GM18502 (cell line): ENCODE results near the gene LTBP2.

Experiments used
- ATAC-seq: cut with Tn5 transposase; IDR thresholded peaks from one replicate; pipeline ENCODE4 v1.9.1; 2021; ENCODE audit warnings: mild to moderate bottlenecking; ENCODE audit not compliant: unreplicated experiment, poor library complexity

The LTBP2 gene

DNA sequence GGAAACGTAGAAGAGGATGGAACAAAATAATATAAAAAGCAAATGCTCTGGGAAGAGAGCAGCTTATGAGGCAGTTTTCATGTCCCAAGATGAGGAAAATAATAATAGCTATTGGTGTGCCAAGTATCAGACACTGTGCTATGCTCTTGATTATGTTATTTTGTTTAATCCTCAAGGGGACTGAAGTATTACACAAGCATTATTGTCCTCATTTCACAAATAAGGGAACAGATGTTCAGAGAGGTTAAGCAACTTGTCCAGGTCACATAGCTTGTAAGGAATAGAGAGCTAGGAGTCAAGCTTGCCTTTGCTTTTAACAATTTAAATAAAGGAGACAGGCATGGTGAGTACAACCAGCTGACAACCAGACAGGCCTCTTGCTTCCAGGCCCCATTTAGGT is 26.9 kb upstream of the LTBP2 start:
- no peak for ATAC-seq

DNA sequence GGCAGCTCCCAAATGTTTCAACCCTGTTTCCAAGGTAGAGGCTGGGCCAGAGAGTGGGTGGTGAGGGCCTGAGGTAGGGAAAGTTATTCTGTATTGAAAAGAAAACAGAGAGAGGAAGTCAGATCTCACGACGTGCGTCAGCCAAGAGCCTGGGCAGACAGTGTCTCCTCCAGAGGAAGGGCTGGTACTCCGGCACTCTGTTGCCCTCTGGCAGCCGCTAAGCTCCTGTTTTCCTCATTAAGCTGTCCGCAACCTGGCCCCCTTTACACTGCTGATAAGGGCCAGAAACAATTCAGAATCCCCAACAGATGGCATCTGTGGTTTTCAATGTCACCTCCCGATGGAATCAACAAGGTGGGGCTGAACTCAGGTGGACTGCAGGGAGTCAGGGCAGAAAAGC is 26.0 kb upstream of the LTBP2 start:
- no peak for ATAC-seq

DNA sequence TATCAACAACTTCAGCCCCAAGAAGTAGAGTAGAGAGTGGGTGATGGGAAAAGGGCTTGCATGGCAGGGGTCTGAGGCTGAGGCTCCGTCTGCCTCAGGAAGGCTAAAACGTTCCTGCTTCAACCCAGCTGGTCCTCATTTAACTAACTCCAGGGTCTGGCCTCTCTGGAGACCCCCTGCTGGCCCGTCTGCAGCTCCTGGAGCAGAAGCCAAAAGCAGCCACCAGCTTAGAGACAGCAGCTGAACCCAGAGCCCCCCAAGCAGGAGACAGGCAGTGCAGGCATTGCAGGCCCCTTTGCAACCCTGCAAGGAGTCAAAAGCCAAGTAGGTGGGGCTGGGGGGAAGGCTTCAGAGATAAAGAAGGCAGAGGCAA is 25.1 kb upstream of the LTBP2 start:
- ATAC-seq: no peak

DNA sequence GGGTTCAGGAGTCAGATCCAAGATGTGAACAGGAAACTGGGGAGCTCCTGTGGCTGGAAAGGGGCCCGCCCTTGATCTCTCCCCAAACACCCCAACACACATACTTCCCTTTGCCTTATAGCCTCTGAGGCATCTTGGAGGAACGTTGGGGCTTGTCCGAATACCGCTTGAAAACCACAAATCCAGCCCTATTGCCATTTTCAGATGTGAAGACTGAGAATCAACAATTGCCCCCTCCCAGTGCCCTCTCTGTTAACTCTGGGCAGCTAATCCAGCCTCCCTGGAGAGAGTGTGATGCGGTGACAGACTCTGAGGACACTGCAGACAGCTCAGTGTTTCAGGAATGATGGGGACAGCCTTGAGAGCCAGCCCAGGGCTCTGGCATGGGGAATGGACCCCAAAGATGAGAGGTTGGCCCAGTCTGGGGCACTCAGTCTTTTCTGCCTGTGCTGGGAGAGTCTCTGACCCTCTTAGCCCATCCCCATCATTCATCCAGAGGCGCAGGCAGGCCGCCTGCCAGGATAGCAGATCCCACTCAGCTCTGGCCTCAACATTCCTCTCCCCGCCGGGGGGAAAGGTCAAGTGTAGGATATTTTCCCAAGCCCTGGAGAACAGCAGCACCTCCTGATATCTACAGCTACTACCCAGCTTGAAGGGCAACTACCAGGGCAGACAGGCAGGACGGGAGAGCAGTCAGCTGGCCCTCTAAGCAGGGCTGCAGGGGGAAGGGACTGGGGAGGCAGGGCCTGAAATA is 24.6 kb upstream of the LTBP2 start:
- ATAC-seq: no peak

DNA sequence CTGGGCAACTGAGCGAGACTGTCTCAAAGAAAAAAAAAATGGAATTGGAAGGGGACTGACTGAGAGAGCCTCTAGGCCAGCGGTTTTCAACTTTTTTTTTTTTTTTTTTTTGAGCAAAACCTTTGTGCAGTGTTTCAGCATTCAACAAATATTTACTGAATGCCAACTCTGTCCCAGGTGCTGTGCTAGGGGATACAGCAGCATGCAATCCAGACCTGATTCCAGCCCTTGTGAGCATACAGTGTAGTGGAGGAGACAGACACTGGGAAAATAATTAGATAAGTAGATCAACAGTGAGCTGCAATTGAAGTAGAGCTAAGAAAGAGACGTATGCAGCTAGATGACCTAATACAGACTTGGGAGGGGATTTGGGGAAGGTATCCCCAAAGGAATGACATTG is 23.8 kb upstream of the LTBP2 start:
- no peak for ATAC-seq

DNA sequence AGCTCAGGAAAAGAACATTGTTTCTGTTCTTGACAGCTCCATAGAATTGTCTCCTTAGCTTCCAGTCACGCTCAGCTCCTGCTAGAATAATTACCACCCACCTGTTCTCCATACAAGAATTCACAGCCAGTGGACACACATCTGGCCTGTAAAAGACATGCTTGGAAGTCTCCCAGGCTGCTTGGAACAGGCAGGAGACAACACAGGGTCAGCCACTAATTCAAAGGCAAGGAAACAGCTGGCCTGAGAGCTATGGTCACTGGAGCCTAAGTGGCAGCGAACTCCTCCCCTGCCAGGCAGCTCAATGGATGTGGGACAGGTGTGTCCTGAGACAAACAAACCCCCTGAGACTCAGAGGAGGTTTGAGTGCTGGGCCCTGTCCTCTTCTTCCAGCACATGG is 22.9 kb upstream of the LTBP2 start:
- ATAC-seq: no peak

DNA sequence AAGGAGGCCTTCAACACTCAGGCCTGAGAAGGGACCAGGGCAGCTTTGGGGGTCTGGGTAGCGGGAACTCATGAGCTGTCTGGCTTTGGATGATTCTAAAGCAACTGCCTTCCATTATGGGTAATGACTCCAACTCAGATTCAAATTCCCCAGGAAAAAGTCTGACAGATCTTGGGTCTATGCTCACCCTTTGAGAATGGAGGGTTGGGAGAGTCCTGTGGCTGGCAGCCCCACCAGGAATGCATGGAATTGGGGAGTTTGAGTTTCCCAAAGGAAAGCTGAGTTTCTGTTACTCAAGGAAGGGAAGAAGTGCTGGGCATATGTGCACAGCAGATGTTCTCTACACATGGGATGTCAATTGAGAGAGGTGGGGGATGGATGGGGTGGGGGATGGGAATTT is 22.4 kb upstream of the LTBP2 start:
- no peak for ATAC-seq

DNA sequence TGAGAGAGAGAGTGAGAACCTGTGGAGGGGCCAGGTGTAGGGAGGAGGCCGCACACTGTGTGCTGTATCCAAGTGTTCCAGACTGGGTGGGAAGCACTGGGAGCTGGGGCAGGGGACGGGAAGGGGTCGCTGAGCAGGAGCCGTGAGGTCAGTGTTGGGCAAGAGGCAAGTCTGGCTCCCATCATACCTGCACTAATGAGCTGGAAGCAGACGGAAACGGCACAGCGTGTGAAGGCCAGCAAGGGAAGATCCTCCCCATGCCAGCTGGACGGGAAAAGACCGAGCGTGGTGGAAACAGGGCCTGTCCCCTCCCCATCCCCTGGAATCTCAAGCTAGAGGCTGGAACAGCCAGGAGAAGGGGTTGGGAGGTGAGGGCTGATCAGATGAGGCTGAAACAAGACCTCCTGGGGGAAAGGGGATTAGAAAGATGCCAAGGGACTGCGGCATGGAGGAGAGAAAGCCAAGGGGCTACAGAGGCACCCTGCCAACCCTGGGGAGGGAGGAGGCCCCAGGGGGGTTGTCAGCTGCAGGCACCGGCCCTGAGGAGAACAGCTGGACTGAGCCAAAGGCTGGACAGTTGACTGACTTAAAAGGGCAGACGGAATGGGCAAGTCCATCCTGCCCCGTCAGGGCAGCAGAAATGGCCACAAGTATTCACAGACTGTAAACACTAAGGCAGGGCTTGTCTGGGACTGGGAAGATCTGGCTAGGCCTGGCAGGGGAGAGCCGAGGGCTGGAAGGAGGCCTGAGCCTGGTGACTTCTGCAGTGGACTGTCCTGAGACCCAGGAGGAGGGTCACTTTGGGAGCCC is 19.0 kb upstream of the LTBP2 start:
- ATAC-seq: no peak

DNA sequence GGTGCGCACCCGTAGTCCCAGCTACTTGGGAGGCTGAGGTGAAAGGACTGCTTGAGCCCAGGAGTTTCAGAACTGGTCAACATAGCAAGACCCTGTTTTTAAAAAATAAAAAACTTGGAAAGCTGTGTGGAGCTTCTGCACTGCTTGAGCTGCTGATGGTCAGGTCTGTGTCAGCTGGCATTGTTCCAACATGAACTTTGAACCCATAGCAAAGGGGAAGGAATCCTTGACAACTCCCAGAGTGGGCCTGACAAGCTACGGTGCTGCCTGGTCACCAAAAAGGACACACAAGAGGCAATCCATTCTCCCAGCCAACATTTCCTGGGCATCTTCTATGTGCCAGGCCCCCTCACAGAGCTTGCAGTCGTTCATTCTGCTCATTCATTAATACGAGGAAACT is 16.4 kb upstream of the LTBP2 start:
- no peak for ATAC-seq

DNA sequence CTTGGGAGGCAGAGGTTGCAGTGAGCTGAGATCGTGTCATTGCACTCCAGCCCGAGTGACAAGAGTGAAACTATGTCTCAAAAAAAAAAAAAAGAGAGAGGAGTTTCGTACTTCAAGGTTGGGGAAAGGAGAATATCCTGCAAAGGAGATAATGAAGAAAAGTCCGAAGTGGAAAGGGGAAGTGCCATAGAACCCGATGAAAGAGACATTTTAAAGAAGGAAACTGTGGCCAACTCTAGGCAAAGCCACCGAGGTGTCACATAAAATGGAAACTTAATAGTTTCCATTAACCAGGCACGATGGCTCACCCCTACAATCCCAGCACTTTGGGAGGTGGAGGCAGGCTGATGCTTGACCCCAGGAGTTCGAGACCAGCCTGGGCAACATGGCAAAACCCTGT is 15.0 kb upstream of the LTBP2 start:
- ATAC-seq: no peak

DNA sequence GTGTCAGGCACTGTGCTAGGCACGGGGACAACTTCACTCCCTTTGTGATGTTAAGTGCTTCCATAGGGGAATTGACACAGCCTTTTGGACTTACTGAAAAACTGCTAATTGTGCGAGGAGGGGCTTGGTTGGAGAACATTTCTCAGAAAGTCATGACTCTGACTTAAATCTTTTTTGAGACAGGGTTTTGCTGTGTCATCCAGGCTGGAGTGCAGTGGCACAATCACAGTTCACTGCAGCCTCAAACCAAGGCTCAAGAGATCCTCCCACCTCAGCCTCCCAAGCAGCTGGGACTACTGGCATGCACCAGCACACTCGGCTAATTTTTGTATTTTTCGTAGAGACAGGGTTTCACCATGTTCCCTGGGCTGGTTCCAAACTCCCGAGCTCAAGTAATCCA is 10.2 kb upstream of the LTBP2 start:
- no peak for ATAC-seq

DNA sequence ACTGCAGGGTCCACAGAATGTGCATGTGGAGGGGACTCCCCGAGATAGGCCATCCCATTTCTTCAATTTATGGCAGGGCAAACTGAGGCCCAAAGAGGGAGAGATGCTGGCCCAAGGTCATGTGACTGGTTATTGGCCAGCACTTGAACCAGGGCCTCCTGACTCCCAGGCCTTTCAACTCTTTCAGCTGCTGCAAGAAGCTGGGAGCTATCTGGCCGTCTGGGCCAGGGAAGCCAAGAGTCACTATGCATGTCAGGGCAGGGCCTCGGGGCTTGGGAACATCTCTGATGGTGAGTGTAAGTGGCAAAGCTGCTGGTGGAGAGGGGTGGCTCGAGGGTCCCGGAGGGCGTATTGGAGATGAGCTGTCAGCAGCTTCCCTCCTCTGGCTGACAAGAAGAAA is 9.5 kb upstream of the LTBP2 start:
- ATAC-seq: no peak

DNA sequence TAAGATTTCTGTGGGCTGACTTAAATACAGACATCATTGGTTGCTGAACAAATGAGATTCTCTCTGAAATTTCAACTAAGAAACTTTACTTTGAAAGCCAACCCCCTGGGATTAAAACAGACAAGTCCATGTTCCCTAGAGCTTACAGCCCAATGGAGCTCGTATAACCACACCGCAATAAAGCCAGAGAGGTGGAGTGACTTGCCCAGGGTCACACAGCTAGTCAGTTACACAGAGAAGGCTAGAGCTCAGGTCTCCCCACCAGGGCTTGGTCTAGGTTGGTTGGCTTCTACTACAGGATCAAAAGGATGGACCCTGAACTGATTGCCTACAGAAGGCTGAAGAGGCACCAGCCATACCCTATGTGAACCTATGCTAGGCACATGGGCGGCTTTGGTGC is 8.9 kb upstream of the LTBP2 start:
- ATAC-seq: no peak

DNA sequence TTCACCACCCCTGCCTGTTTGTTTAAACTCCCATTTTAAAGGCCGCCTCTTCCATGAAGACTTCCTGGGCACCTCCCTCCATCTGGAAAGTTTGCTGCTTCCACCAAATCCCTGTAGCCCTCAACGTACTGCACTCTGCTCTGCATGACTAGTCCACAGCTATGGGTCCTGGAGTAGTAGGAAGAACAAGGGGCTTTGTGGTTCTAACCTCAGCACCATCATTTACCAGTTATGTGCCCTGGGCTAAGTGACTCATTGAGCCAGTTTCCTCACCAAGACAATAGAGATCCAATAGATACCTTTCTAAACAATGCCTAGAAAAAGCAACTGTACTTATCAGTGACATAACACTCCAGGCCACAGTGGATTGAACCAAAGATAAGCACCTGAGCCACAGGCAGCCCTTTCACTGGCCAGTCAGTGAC is 8.5 kb upstream of the LTBP2 start:
- no peak for ATAC-seq

DNA sequence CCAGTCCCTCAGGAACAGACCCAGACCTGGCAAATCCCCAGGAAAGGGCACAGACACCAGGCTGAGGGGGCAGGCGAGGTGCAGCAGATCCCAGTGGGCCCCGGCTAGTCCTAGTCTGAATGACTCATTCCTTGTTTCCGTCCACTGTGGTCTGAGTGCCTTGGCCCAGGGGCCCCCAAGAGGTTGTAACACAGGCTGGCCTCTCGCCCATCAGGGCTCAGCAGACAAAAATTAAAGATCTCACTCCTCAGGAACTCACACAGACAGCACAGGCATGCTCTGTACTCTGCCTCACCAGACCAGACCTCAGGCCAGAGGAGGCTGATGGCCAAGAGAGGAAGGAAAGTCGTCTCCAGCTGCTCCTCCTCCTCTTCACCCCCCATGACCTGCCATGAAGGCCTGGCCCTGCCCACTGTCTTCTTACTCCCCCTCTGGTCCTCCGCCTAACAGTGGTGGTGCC is 7.7 kb upstream of the LTBP2 start:
- ATAC-seq: no peak

DNA sequence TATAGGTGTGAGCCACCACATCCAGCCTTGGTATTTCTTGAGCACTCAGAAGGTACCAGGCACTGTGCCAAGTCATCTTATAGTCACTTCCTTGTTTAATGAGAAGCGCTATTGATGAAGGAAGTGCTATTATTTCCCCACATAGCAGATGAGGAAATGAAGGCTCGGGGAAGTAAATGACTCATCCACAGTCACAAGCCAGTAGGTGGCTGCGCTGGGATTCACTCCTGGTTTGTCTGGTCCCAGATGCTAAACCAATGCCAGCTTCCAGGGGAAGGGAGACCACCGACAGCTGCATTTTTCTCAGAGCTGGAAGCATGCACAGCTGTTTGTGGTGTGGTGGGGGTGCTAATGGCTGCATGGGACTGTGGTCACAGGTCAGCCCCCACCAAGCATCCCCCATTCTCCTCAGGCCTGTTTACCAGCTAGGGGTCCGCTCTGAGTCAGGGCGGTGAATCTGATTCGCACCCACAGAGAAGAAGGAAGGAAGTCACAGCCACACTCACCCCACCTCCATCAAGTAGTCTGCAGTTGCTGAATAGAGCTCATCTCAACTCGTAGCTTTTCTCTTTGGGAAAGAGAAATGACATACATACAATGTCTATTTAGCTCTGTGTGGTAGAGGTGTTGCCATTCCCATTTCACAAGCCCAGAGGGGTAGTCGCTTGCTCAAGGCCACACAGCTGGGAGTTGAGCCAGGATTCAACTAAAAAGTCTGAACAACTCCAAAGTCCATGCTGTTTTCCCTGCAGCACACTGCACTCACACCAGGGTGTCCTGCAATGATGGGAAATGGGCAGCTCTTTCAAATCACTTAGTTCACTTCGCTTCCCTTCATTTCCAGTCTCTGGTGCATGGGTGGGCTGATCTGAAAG is 6.3 kb upstream of the LTBP2 start:
- no peak for ATAC-seq

DNA sequence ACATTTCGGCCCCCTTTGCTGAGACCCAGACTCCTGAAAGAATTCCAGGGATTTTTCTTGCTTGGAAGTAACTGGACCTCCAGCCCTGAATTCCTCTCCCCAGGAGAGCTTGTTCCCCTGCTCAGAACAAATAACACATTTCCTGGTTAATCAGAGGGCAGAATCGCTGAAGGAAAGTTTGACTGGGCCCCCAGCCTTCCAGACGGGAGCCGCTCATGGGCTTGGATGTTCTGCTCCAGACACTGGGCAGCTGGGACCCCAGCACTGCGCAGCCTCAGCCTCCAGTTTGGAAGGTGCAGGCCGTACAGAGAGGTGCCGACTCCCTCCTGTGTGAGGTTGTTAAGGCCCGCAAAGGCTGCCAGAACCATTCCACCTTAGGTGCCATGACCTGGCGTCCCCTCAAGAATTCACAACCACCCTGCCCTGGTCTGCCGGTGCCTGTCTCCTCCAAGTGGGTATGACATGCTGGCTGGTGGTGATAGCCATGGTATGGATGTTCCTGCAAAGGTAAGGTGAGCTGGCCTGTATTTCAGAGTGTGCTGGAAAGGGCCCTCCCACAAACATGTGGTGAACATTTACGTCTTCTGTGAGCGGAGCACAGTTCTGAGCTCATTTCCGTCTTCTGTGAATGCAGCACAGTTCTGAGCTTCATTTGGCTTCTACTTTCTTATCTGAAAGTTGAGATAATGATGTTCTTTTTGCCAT is 5.1 kb upstream of the LTBP2 start:
- ATAC-seq: no peak

DNA sequence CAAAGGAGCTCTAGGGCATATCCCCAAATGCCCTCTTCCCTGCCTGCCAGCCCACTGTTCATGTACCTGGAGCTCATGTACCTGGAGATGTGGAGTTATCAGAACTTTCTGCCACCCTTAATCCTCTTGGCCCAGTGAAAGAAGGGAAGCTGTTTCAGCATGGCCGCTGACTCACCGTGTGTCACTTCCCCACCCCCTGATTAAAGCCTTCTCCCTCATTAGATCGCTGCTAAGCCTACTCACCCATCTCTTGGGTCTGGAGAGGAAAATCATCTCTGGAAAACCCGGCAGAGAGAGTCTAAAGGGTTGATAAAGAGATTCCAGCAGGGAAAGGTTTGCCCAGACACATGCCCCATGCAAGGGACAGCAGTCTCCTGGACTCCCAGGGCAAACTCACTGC is 4.5 kb upstream of the LTBP2 start:
- no peak for ATAC-seq

DNA sequence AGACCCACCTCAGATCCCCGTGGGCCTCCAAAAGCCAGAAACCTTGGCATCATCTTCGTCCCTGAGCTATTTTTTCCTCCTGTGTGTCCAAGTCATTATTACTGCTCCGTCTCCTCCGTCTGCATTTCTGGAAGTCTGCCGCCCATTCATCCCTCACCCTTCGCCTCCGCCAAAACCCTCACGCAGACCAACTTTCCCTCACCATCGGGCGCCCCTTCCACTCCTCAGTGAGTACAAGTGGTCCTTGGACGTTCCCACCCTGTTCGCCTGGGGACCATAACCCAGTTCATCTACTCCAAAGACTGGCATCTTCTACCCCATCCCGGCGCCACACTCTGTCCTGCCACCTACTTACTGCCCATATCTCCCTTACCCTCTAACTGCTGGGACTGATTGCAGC is 3.7 kb upstream of the LTBP2 start:
- ATAC-seq: no peak
